ENCODE data around the gene E2F1.

The E2F1 gene, protein sequence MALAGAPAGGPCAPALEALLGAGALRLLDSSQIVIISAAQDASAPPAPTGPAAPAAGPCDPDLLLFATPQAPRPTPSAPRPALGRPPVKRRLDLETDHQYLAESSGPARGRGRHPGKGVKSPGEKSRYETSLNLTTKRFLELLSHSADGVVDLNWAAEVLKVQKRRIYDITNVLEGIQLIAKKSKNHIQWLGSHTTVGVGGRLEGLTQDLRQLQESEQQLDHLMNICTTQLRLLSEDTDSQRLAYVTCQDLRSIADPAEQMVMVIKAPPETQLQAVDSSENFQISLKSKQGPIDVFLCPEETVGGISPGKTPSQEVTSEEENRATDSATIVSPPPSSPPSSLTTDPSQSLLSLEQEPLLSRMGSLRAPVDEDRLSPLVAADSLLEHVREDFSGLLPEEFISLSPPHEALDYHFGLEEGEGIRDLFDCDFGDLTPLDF

DNA sequence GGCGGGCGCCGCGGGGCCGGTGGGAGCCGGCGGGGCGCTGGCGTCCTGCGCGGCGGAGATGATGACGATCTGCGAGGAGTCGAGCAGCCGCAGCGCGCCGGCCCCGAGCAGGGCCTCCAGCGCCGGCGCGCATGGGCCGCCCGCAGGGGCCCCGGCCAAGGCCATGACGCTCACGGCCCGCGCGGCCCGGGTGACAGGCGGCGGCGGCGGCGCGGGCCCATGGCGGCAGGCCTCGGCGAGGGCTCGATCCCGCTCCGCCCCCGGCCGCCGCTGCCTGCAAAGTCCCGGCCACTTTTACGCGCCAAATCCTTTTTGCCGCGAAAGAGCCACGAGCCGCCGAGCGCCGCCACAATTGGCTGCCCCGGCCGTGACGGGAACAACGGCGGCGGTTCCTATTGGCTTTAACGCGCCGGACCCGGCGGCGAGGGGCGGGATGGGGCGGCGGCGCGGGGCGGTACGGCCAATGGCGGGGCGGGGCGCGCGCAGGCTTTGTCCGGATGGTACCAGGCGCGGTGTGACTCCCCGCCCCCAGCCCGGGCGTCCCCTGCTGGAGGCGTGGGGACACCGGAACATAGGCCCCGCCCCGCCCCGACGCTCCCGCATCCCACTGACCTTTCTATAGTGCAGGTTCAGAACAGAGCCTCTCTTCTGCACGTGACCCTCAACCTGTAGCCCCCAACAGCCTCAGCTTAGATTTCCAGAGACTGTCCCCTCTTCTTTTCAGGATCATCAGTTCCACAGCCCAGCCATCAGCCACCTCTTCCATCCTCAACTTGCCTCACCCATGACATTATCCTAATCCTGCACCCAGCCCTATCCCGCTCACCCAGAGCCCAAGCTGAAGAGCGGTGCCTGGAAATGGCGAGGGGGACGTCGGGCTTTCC lies at the start of gene E2F1:
Gene E2F1 (minus strand): TSS at position 286 of the 884 bp plus-strand sequence. CDS start 121 bp downstream, at position 165.
- peak; percentile 90 for DNase-seq

GRCh38 chr20:33733654-33734576 lies 47.7 kb upstream of the E2F1 start:
- DNase-seq = no peak

- DNase-seq = peak; percentile 70
These were observed 46.2 kb upstream of the E2F1 start for GRCh38 chr20:33732166-33732970.

DNA sequence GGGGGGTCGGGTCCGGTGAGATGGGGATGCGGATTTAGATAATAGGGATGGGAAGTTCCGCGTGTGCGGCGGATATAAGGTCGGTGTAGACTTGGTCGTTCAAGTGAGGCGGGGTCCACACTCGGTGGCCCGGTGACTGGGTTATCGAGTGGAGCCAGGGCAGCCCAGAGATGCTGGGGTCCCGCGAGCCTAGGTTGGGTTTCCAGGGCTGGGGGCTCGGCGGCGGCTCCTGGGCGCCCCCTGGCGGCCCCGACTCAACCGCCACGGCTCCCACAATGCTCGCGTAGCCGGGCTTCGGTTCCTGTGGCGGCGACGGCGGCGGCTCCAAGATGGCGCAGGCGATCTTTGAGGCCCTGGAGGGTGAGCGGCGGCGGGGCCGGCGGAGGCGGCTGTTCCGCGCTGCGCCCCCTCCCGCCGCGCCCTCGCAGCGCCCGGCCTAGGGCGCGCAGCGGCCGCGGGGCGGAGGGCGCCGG lies 45.5 kb upstream of the E2F1 start, which contains the start of gene ZNF341:
Gene ZNF341 (plus strand): TSS at position 304 of the 473 bp plus-strand sequence. CDS start 26 bp downstream, at position 330.
- peak; percentile 75 for DNase-seq

DNA sequence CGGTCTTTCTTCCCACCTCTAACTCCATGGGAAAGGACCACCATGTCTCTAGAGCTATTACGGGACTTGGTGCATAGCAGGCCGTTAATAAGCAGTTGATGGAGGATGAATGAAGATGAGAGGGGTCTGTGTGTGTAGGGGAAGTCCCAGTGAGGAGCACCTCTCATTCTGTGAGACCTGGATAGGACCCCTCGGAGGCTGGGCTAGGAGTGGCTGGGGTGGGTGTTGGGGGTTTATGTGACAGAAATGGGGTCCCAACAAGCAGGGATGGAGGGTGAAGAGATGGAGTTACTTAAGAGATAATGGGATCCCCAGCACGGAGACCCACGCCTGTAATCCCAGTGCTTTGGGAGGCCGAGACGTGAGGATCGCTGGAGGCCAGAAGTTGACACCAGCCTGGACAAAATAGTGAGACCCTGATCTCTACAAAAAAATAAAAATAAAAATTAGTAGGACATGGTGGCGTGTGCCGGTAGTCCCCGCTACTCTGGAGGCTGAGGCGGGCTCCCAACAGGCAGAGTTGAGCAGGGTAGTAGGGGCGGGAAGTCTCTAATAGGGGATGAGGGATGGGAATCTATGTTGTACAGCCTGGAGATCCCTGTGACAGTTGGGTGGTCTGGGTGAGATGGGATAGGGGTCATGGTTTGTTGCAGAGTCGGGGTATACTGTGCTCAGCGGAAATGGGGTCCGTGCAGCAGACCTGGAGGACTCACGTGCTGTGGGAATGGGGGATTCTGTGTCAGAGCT lies 44.9 kb upstream of the E2F1 start:
- DNase-seq = no peak

DNA sequence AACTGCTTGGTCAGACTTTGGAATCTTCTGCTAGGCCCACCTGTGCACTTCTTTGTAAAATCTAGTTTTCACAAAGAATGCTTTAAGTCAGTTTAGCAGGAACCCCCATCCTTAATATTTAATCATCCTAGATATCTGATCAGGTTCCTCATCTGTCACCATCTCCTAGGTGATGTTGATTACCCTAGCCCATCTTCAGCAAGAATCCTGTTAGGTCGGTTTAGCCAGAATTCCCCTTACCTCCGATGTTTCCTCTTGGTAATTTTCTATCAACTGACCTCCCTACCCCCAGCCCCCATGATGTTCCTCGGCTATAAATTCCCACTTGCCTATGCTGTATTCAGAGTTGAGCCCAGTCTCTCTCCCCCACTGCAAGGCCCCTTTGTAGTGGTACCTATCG lies 42.9 kb upstream of the E2F1 start:
- DNase-seq = no peak

DNA sequence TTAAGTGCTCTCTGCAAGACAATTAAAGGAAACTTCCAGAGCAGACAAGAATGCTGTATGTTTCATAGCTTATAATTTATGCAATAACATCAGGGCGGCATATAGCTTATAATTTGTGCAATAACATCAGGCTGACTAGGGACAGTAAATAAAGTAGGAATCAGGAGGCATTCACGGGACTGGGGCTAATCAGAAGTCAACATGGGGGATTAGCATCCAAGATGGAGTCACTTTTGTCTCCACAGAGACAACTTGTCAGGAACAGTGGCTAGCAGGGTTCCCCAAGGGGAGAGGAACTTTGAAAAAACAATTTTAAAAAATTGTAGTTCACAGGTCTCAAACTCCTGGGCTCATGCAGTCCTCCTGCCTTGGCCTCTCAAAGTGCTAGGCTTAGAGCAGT lies 42.3 kb upstream of the E2F1 start:
- DNase-seq = no peak

DNA sequence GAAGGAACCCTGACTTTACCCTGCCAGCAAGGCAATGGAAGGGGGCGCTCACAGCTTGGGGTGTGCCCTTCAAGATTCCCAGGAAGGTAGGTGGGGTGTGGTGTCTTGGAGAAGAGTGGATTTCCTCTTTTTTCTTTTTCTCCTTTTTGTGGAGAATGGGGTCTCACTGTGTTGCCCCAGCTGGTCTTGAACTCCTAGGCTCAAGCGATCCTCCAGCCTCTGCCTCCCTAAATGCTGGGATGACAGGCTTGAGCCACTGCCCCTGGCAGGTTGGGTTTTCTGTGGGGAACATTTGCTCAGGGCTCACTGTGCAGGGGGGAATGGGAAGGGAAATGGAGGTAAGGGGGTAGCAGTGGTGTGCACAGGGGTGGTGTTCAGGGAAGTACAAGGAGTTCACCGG lies 41.6 kb upstream of the E2F1 start:
- DNase-seq = no peak

DNA sequence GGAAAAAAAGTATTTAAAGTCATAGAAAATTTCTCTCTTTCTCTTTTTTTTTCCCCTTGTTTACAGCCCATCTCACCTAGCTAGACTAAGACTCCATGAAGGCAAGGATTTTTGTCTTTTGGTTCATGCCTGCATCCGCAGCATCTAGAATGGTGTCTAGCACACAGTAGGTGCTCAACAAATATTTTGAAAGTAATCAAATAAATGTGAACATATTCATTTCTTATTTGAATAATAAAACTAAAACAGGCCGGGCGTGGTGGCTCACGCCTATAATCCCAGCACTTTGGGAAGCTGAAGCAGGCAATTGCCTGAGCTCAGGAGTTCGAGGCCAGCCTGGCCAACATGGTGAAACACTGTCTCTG lies 40.9 kb upstream of the E2F1 start:
- no peak for DNase-seq

DNA sequence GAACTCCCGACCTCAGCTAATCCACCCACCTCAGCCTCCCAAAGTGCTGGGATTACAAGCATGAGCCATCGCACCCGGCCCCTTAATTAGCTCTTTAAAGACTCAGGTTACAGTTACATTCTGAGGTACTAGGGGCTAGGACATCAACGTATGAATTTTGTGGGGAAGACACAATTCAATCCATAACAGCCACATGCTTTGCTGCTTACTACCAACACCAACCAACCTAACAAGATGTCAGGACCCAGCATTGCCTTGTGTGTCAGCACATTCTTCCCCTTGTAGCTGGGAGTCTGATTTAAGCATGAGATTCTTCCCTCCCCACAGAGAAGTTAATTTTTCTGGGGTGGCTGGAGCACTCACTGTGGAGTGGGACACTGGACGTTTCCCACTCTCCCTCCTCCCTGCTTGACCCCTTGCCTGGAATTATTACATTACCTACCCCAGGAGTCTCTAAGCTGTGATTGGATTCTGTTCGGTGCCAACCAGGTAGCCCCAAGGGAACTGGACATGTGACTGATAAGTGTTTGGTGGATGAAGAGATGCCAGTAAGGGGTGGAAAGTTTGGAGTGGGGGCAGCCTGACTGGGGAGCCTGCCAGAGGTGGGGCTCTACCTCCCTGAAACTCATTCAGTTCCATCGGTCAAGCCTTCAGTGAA lies 39.6 kb upstream of the E2F1 start:
- DNase-seq = no peak

GRCh38 chr20:33724439-33725094 lies 38.4 kb upstream of the E2F1 start:
- no peak for DNase-seq

GRCh38 chr20:33721391-33722140 lies 35.4 kb upstream of the E2F1 start:
- no peak for DNase-seq

DNA sequence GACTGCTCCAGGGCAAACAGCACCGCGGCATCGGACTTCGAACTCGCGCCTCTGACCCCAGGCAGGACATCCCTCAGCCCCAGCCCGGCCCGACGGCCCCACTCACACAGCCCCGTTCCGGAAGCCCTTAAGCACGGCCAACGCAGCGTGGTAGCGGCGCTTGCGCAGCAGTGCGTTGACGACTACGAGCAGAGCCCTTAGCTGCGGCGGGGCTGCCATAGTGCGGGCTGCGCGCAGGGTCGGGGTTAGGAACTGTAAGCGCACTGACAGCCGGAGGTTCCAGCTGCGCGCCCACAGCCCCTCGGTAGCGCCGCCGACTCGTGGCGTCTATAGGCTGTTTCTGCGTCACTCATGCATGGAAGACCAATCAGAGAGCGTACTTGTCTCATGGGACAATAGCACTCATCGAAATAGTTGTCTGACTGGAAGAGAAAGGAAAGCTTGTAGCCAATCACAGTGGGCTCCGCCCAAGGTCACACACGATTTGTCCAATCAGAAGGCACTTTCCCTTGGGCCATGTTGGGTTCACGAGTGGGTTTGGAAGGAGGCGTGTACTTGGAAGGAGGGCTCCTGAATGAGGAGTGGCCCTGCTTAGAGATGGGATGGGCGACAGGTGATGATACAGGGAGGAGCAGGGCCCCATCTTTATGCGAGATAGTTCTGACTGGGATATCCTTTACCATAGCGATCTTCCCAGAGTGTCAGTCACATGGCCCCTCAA lies 34.0 kb upstream of the E2F1 start, which contains the start of gene PXMP4:
Gene PXMP4 (minus strand): TSS at position 322 of the 721 bp plus-strand sequence. CDS start 103 bp downstream, at position 219.
- DNase-seq = peak; percentile 100

- no peak for DNase-seq
These were observed 33.2 kb upstream of the E2F1 start for GRCh38 chr20:33719277-33719988.

GRCh38 chr20:33716498-33716897 lies 30.3 kb upstream of the E2F1 start:
- no peak for DNase-seq

DNA sequence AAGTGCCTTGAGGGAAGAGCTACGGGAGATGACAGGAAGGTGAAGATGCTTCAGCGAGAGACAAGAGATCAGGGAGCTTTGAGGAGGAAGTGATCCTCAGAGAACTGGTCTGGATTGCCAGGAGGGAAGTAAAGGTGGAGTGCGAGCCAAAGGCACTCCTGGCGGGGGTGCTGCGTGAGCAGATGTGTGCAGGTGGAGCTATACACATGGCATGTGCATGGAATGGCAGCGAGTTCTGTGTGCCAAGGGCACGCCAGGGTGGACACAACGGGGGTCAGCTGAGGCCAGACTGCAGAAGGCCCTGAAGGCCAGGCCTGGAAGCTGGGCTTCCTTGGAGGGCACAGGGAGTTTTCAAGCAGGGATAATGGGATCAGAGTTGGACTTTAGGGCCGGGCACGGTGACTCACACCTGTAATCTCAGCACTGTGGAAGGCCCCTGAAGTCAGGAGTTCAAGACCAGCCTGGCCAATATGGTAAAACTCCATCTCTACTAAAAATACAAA lies 27.7 kb upstream of the E2F1 start:
- no peak for DNase-seq

DNA sequence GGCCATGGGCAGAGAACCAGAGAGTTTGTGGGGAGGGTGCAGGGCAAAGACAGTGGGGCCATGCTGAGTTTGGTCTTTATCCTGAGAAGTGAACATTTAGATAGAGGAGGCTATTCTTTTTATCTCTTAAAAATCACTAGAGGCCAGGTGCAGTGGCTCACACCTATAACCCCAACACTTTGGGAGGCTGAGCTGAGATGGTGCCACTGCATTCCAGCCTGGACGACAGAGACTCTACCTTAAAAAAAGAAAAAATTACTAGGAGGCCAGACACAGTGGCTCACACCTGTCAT lies 25.2 kb upstream of the E2F1 start:
- no peak for DNase-seq

Measured in DMS153 (cell line).